Measurements from ENCODE around the gene KIAA1549. TPM values are rescaled to one million over a fixed set of nuclear protein-coding genes. Genes with fewer than 3 reads are reported as not detected.
"Not testable (repeated sequence)": the region's sequence is repeated elsewhere in the genome, so short reads cannot be mapped to it uniquely, and the experiment has no call there.

KIAA1549 gene
- under 1 TPM in 1 of 6 donors, not detected in 5; 0.05 TPM for polyA plus RNA-seq (ENCODE audit: low read depth in 6 of 6)

- Mint-ChIP-seq H3K4me3 (peak within 1 kb of the TSS; percentile 91 to 96 (median 94)), H3K36me3 (no peaks in the 10 kb centered on the region), H3K9me3 (peaks cover 0 to 3% (median 0%) of the 10 kb centered on the region in 7 donors), H3K4me1 (peaks cover 9 to 16% (median 15%) of the 10 kb centered on the region in 3 donors), H3K27ac (peak within 1 kb of the TSS in 5 of 6 donors; percentile 30 to 91 (median 62)), H3K27me3 (peaks cover 35 to 54% (median 47%) of the 10 kb centered on the region in 3 donors)
- peak; percentile 40 for DNase-seq
- peak; percentile 83 to 84 for ATAC-seq (ENCODE audit: low read depth in 2 of 2)
Observed at GRCh38 chr7:138981332-138982203, at the start of gene KIAA1549. Gene KIAA1549, minus strand, starts transcription at chr7:138981389. Its CDS starts 120 bp downstream, at chr7:138981269.

DNA sequence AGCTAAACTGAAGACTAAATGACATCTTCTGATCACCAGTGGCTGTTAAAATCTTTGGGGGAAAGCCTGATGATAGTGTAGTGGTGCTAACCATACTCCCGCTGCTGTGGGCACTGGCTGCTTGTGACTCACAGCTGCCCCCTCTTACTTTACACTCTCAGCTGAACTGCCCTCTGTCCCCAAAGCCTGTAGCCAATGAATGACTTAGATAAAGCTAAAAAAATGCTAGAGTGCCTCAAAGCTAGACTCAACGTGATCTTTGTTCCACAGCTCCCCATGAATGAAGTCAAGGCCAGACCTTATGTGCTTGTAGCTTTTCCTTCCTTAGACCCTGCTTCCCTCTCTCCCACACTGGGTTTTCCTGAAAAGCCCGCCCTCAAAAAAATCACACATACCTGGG lies 48.2 kb upstream of the KIAA1549 start:
- no peaks in the 10 kb centered on the region for H3K36me3 Mint-ChIP-seq
- peak overlapping the region in 1 of 6 donors; percentile 70 for H3K27ac Mint-ChIP-seq
- H3K9me3 Mint-ChIP-seq = no peaks in the 10 kb centered on the region
- H3K4me1 Mint-ChIP-seq = no peaks in the 10 kb centered on the region
- DNase-seq (no peak), ATAC-seq (ENCODE audit: low read depth in 2 of 2) (no peak)
- H3K4me3 Mint-ChIP-seq = no peak overlapping the region
- no peaks in the 10 kb centered on the region for H3K27me3 Mint-ChIP-seq

DNA sequence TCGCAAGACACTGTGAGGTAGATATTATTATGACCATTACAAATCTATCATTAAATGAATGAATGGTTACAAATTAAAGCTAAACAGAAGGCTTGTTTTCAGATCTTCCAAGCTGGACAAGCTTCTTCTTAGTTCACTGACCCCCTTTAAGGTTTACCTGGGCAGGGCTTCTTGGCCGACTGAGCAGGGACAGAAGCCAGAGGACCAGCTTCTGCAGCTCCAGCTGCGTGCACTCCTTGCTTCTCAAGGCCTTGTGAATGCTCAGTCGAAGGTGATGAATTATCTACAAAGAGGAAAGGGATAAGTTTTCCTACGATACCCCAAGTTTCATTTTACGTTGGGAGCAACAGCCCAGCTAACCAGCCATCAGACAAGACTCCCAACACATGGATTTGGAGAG lies 45.4 kb upstream of the KIAA1549 start:
- no peak overlapping the region for H3K4me3 Mint-ChIP-seq
- H3K4me1 Mint-ChIP-seq = no peaks in the 10 kb centered on the region
- H3K36me3 Mint-ChIP-seq = no peaks in the 10 kb centered on the region
- H3K27me3 Mint-ChIP-seq = no peaks in the 10 kb centered on the region
- H3K27ac Mint-ChIP-seq = peak overlapping the region in 1 of 6 donors; percentile 34
- no peak for DNase-seq
- no peak for ATAC-seq (ENCODE audit: low read depth in 2 of 2)
- H3K9me3 Mint-ChIP-seq = no peaks in the 10 kb centered on the region

DNA sequence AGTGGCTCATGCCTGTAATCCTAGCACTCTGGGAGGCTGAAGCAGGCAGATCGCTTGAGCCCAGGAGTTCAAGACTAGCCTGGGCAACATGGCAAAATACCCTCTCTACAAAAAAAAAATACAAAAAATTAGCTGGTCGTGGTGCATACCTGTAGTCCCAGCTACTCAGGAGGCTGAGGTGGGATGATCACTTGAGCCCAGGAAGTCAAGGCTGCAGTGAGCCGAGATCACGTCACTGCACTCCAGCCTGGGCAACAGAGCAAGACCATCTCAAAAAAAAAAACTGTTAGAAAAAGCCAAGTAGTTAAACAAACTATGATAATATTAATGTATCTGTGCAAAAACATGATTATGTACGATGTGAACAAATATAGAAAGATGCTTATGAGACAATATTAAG lies 44.7 kb upstream of the KIAA1549 start:
- peak overlapping the region in 1 of 6 donors; percentile 60 for H3K27ac Mint-ChIP-seq
- H3K4me3 Mint-ChIP-seq; H3K27me3 Mint-ChIP-seq; H3K4me1 Mint-ChIP-seq; DNase-seq; H3K9me3 Mint-ChIP-seq; H3K36me3 Mint-ChIP-seq; ATAC-seq (ENCODE audit: low read depth in 2 of 2): not testable (repeated sequence)

DNA sequence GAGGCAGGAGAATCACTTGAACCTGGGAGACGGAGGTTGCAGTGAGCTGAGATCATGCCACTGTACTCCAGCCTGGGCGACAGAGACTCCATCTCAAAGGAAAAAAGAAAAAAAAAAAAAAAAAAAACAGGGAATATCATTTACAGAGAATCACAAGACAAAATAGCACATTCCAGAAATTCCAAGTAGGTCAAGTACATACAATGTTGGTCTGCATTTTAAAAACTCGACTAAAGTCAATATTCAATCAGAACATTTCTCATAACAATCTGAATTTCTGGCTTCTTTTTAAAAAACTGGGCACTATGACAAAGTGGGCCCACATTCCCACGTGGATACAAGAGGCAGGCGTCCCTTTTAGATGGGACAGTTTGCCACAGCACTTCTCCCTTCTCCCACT lies 41.9 kb upstream of the KIAA1549 start:
- Mint-ChIP-seq H3K36me3 (no peaks in the 10 kb centered on the region), H3K9me3 (no peaks in the 10 kb centered on the region), H3K4me1 (no peaks in the 10 kb centered on the region), H3K27ac (no peak overlapping the region), H3K27me3 (no peaks in the 10 kb centered on the region), H3K4me3 (no peak overlapping the region)
- no peak for DNase-seq
- no peak for ATAC-seq (ENCODE audit: low read depth in 2 of 2)

GRCh38 chr7:139022286-139022685 lies 41.1 kb upstream of the KIAA1549 start:
- H3K36me3 Mint-ChIP-seq = no peaks in the 10 kb centered on the region
- H3K4me1 Mint-ChIP-seq = no peaks in the 10 kb centered on the region
- DNase-seq = no peak
- H3K9me3 Mint-ChIP-seq = no peaks in the 10 kb centered on the region
- no peak for ATAC-seq (ENCODE audit: low read depth in 2 of 2)
- H3K27ac Mint-ChIP-seq = peak overlapping the region in 1 of 6 donors; percentile 18
- peaks cover 0 to under 1% (median 0%) of the 10 kb centered on the region in 3 donors for H3K27me3 Mint-ChIP-seq
- H3K4me3 Mint-ChIP-seq = no peak overlapping the region

DNA sequence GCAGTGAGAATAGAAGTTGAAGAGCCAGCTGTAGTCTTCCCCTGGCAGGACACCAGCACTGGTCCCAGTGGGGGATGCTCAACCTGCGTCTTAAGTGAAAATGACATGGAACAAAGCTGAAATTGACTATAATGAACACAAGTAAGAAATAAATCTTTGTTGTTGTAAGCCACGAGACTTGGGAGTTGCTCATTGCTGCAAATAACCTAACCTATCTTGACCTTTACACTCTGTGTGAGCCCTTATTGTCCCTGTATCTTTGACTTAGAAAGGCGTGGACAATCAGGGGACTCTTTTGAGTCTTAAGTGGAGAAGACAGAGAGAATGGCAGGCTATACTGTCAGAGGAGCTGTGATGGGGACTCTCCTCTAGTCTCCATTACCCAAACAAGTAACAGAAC lies 37.7 kb upstream of the KIAA1549 start:
- H3K27ac Mint-ChIP-seq = no peak overlapping the region
- no peaks in the 10 kb centered on the region for H3K4me1 Mint-ChIP-seq
- no peaks in the 10 kb centered on the region for H3K9me3 Mint-ChIP-seq
- no peak for ATAC-seq (ENCODE audit: low read depth in 2 of 2)
- peaks cover 9 to 11% (median 9%) of the 10 kb centered on the region in 3 donors for H3K27me3 Mint-ChIP-seq
- H3K4me3 Mint-ChIP-seq = no peak overlapping the region
- no peaks in the 10 kb centered on the region for H3K36me3 Mint-ChIP-seq
- DNase-seq = no peak

GRCh38 chr7:139016931-139017511 lies 35.8 kb upstream of the KIAA1549 start:
- Mint-ChIP-seq H3K27ac (no peak overlapping the region), H3K4me1 (no peaks in the 10 kb centered on the region), H3K27me3 (peaks cover 9 to 20% (median 15%) of the 10 kb centered on the region in 3 donors)

GRCh38 chr7:139011373-139011772 lies 30.2 kb upstream of the KIAA1549 start:
- Mint-ChIP-seq H3K4me3 (no peak overlapping the region), H3K27me3 (peaks cover 4 to 20% (median 15%) of the 10 kb centered on the region in 3 donors), H3K36me3 (no peaks in the 10 kb centered on the region), H3K4me1 (no peaks in the 10 kb centered on the region), H3K9me3 (peaks cover 0 to 2% (median 0%) of the 10 kb centered on the region in 7 donors), H3K27ac (no peak overlapping the region)
- ATAC-seq (ENCODE audit: low read depth in 2 of 2) (no peak), DNase-seq (no peak)

More at GRCh38 chr7:139016931-139017511, 35.8 kb upstream of the KIAA1549 start:
- DNase-seq (peak; percentile 31), ATAC-seq (ENCODE audit: low read depth in 2 of 2) (peak; percentile 66 to 91)
- H3K9me3 Mint-ChIP-seq = no peaks in the 10 kb centered on the region
- H3K4me3 Mint-ChIP-seq = no peak overlapping the region
- H3K36me3 Mint-ChIP-seq = no peaks in the 10 kb centered on the region

- H3K4me3 Mint-ChIP-seq = no peak overlapping the region
- no peaks in the 10 kb centered on the region for H3K36me3 Mint-ChIP-seq
- DNase-seq (no peak), ATAC-seq (ENCODE audit: low read depth in 2 of 2) (no peak)
- peaks cover 0 to 37% (median 13%) of the 10 kb centered on the region in 7 donors for H3K9me3 Mint-ChIP-seq
- H3K27me3 Mint-ChIP-seq = peaks cover 6 to 27% (median 15%) of the 10 kb centered on the region in 3 donors
- no peaks in the 10 kb centered on the region for H3K4me1 Mint-ChIP-seq
- peak overlapping the region in 1 of 6 donors; percentile 41 for H3K27ac Mint-ChIP-seq
Observed at GRCh38 chr7:139004321-139005090, 23.3 kb upstream of the KIAA1549 start.

GRCh38 chr7:138999414-138999813 lies 18.2 kb upstream of the KIAA1549 start:
- Mint-ChIP-seq H3K36me3 (no peaks in the 10 kb centered on the region), H3K4me3 (no peak overlapping the region), H3K9me3 (peaks cover 0 to 22% (median 5%) of the 10 kb centered on the region in 7 donors), H3K27me3 (peaks cover 6 to 34% (median 17%) of the 10 kb centered on the region in 3 donors), H3K4me1 (no peaks in the 10 kb centered on the region), H3K27ac (no peak overlapping the region)
- ATAC-seq (ENCODE audit: low read depth in 2 of 2) = no peak
- DNase-seq = no peak

- Mint-ChIP-seq H3K27me3 (peaks cover 18 to 38% (median 22%) of the 10 kb centered on the region in 3 donors), H3K4me3 (no peak overlapping the region), H3K27ac (peak overlapping the region in 1 of 6 donors; percentile 30), H3K9me3 (peaks cover 2 to 10% (median 4%) of the 10 kb centered on the region in 7 donors), H3K4me1 (no peaks in the 10 kb centered on the region), H3K36me3 (peaks cover 5 to 6% of the 10 kb centered on the region in 2 donors)
- DNase-seq = no peak
- ATAC-seq (ENCODE audit: low read depth in 2 of 2) = no peak
Observed at GRCh38 chr7:138992052-138992531, 10.9 kb upstream of the KIAA1549 start.

DNA sequence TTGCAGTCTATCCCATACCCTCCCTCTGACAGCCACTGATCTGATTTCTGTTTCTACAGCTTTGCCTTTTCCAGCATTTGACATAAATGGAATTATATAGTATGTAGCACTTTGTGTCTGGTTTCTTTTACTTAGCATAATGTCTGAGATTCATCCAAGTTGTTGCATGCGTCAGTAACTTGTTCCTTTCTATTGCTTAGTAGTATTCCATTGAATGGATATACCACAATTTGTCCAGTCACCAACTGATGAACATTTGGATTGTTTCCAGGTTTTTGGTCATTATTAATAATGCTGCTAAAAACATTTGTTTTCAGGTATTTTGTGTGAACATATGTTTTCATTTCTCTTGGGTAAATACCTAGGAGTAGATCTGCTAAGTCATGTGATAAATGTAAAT lies 6.5 kb upstream of the KIAA1549 start:
- Mint-ChIP-seq H3K9me3 (peaks cover 2 to 13% (median 4%) of the 10 kb centered on the region in 7 donors), H3K36me3 (peaks cover 5 to 6% of the 10 kb centered on the region in 2 donors), H3K4me1 (no peaks in the 10 kb centered on the region), H3K27me3 (peaks cover 28 to 50% (median 30%) of the 10 kb centered on the region in 3 donors), H3K27ac (no peak overlapping the region), H3K4me3 (no peak overlapping the region)
- DNase-seq (no peak), ATAC-seq (ENCODE audit: low read depth in 2 of 2) (no peak)
